ENCODE measurements around the gene PDE6D.
A peak's percentile ranks its signal among the peaks of the same experiment; 100 is the strongest.

DNA sequence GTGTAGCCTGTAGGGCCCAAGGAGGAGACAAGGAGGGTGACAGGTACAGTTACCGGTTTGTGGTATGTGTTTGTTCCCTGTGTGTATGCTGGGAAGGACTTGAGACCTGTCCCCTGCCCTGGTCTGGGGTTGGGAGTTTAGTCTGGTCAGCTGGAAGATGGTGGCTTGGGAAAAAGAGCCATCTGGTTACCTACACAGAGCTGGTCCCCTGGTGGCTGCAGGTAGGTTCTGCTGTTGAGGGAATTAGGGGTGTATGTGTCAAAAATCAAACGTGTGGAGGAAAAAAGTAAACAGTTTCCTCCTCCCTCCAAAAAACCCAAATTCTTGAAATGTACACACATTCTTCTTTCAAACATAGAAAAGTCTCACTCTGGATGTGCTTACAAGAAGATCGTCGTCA is 48.5 kb downstream of the PDE6D start:
- TF ChIP-seq, protein P1, sequence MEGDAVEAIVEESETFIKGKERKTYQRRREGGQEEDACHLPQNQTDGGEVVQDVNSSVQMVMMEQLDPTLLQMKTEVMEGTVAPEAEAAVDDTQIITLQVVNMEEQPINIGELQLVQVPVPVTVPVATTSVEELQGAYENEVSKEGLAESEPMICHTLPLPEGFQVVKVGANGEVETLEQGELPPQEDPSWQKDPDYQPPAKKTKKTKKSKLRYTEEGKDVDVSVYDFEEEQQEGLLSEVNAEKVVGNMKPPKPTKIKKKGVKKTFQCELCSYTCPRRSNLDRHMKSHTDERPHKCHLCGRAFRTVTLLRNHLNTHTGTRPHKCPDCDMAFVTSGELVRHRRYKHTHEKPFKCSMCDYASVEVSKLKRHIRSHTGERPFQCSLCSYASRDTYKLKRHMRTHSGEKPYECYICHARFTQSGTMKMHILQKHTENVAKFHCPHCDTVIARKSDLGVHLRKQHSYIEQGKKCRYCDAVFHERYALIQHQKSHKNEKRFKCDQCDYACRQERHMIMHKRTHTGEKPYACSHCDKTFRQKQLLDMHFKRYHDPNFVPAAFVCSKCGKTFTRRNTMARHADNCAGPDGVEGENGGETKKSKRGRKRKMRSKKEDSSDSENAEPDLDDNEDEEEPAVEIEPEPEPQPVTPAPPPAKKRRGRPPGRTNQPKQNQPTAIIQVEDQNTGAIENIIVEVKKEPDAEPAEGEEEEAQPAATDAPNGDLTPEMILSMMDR (conservative IDR thresholded peaks at IDR 0.05), result peak; percentile 16; the same call in 1 of the 2 replicates
- no peak for TF ChIP-seq ZFX (IDR thresholded peaks at IDR 0.05)
